Neural cell (in vitro differentiated cells): ENCODE data around the gene CIDEA. TPM values are rescaled to one million over a fixed set of nuclear protein-coding genes. Genes with fewer than 3 reads are reported as not detected.

Experiments
- H2AFZ ChIP-seq: fragments of 200-600, 300-800 bp; sonication (generic), shearing (Covaris generic); 2 replicates; pipeline ENCODE4 v1.6.0; 2014; ENCODE audit warnings: low read depth, mild to moderate bottlenecking, antibody characterized with exemption, low read length, moderate library complexity
- H3F3A ChIP-seq: fragments of 200-600 bp; shearing (Covaris generic); 2 replicates; pipeline ENCODE4 v1.6.1; 2016; ENCODE audit warnings: mild to moderate bottlenecking, moderate library complexity, mixed read lengths, antibody characterized with exemption, low read length; ENCODE audit not compliant: insufficient read depth, poor library complexity, severe bottlenecking
- H3K27ac ChIP-seq: fragments of 200-600, 300-800 bp; sonication (generic), shearing (Covaris generic); 2 replicates; pipeline ENCODE4 v1.5.1; 2014; ENCODE audit warnings: mild to moderate bottlenecking, low read length, moderate library complexity
- H3K27me3 ChIP-seq: fragments of 300-800, 200-600 bp; sonication (generic), shearing (Covaris generic); 2 replicates; pipeline ENCODE4 v1.6.0; 2014; ENCODE audit warnings: mild to moderate bottlenecking, low read depth, low read length, moderate library complexity; ENCODE audit not compliant: insufficient read depth
- H3K36me3 ChIP-seq: fragments of 300-800, 200-600 bp; sonication (generic), shearing (Covaris generic); 2 replicates; pipeline ENCODE4 v1.5.1; 2014; ENCODE audit warnings: mild to moderate bottlenecking, antibody characterized with exemption, low read length, moderate library complexity; ENCODE audit not compliant: insufficient read depth
- H3K4me2 ChIP-seq: fragments of 300-800, 200-600 bp; sonication (generic), shearing (Covaris generic); 2 replicates; pipeline ENCODE4 v1.6.0; 2014; ENCODE audit warnings: mild to moderate bottlenecking, low read length
- H3K4me3 ChIP-seq: fragments of 300-800, 200-600 bp; sonication (generic), shearing (Covaris generic); 2 replicates; pipeline ENCODE4 v1.5.1; 2014; ENCODE audit warnings: mild to moderate bottlenecking, low read length, moderate library complexity
- H3K79me2 ChIP-seq: fragments of 200-600 bp; shearing (Covaris generic); replicated peaks from 2 replicates; pipeline ENCODE4 v1.6.0; 2014; ENCODE audit warnings: mild to moderate bottlenecking, low read length, moderate library complexity; ENCODE audit not compliant: insufficient read depth
- H3K9ac ChIP-seq: fragments of 300-800, 200-600 bp; sonication (generic), shearing (Covaris generic); 2 replicates; pipeline ENCODE4 v1.6.1; 2016; ENCODE audit warnings: mild to moderate bottlenecking, low read length, mixed read lengths
- H3K9me2 ChIP-seq: fragments of 200-600 bp; shearing (Covaris generic); 2 replicates; pipeline ENCODE4 v1.6.1; 2016; ENCODE audit warnings: mild to moderate bottlenecking, low read length, mixed read lengths; ENCODE audit not compliant: insufficient read depth
- H3K9me3 ChIP-seq: fragments of 200-600, 300-800 bp; sonication (generic), shearing (Covaris generic); 2 replicates; pipeline ENCODE4 v1.6.1; 2016; ENCODE audit warnings: mild to moderate bottlenecking, mixed run types, low read length, moderate library complexity, mixed read lengths
- H4K20me1 ChIP-seq: fragments of 200-600 bp; shearing (Covaris generic); 2 replicates; pipeline ENCODE4 v1.6.1; 2016; ENCODE audit warnings: mild to moderate bottlenecking, mixed run types; ENCODE audit not compliant: insufficient read depth
- EP300 ChIP-seq: fragments of 450-650 bp; conservative IDR thresholded peaks from 2 replicates; pipeline ENCODE4 v1.6.1; 2014; ENCODE audit warnings: antibody characterized with exemption, mild to moderate bottlenecking, moderate library complexity; ENCODE audit not compliant: poor library complexity, severe bottlenecking
- EZH2 ChIP-seq: fragments of 200-600, 300-800 bp; shearing (Covaris generic), sonication (generic); IDR thresholded peaks from 2 replicates; pipeline ENCODE4 v1.6.1; 2014; ENCODE audit warnings: antibody characterized with exemption, low read length, borderline replicate concordance, mild to moderate bottlenecking; ENCODE audit not compliant: insufficient read depth, poor library complexity, severe bottlenecking
- MXI1 ChIP-seq: fragments of 450-650 bp; conservative IDR thresholded peaks from 2 replicates; pipeline ENCODE4 v1.6.1; 2014; ENCODE audit warnings: antibody characterized with exemption, mild to moderate bottlenecking; ENCODE audit not compliant: poor library complexity, severe bottlenecking
- POLR2AphosphoS5 ChIP-seq: IDR thresholded peaks from 2 replicates; pipeline ENCODE4 v1.6.1; 2012
- RAD21 ChIP-seq: fragments of 450-650 bp; conservative IDR thresholded peaks from 2 replicates; pipeline ENCODE4 v1.6.1; 2014; ENCODE audit warnings: antibody characterized with exemption, mild to moderate bottlenecking, moderate library complexity
- SMC3 ChIP-seq: fragments of 450-650 bp; conservative IDR thresholded peaks from 2 replicates; pipeline ENCODE4 v1.6.1; 2014; ENCODE audit warnings: antibody characterized with exemption, mild to moderate bottlenecking, moderate library complexity; ENCODE audit not compliant: poor library complexity
- TAF1 ChIP-seq: IDR thresholded peaks from 2 replicates; pipeline ENCODE4 v1.6.1; 2012; ENCODE audit warnings: low read depth
- polyA plus RNA-seq: library from polyadenylated mRNA; depleted of rRNA; stranded (reverse); fragments of >200 nt; gene quantifications from 2 replicates; pipeline ENCODE4 v1.2.3, GENCODE V29; 2014
- TF ChIP-seq, protein P1 (sequence below): fragments of 450-650 bp; IDR thresholded peaks from 2 replicates; pipeline ENCODE4 v1.5.1; 2014; ENCODE audit warnings: antibody characterized with exemption, mild to moderate bottlenecking, moderate library complexity; ENCODE audit not compliant: poor library complexity, severe bottlenecking
- TF ChIP-seq, protein P2 (sequence below): IDR thresholded peaks from 2 replicates; pipeline ENCODE4 v1.6.1; 2012; ENCODE audit warnings: borderline replicate concordance

Gene CIDEA
- polyA plus RNA-seq, 1 donor from 2014 or later: not detected

GRCh38 chr18:12253663-12254135 lies 462 bp upstream of the CIDEA start:
- Histone ChIP-seq H3K27ac (no peak overlapping the region), H3K4me2 (peak overlapping the region; percentile 15), H3K9ac (no peak overlapping the region), H3K27me3 (peaks cover 62% of the 10 kb centered on the region), H3K9me3 (no peaks in the 10 kb centered on the region), H4K20me1 (no peaks in the 10 kb centered on the region), H3K4me3 (peak overlapping the region; percentile 70), H2AFZ (no peak overlapping the region), H3K9me2 (no peaks in the 10 kb centered on the region), H3K36me3 (no peaks in the 10 kb centered on the region), H3F3A (no peaks in the 10 kb centered on the region), H3K79me2 (no peaks in the 10 kb centered on the region)
- no peak for TF ChIP-seq EZH2
- TF ChIP-seq MXI1: no peak
- no peak for TF ChIP-seq POLR2AphosphoS5
- no peak for TF ChIP-seq RAD21
- TF ChIP-seq EP300: no peak
- TF ChIP-seq, protein P1, sequence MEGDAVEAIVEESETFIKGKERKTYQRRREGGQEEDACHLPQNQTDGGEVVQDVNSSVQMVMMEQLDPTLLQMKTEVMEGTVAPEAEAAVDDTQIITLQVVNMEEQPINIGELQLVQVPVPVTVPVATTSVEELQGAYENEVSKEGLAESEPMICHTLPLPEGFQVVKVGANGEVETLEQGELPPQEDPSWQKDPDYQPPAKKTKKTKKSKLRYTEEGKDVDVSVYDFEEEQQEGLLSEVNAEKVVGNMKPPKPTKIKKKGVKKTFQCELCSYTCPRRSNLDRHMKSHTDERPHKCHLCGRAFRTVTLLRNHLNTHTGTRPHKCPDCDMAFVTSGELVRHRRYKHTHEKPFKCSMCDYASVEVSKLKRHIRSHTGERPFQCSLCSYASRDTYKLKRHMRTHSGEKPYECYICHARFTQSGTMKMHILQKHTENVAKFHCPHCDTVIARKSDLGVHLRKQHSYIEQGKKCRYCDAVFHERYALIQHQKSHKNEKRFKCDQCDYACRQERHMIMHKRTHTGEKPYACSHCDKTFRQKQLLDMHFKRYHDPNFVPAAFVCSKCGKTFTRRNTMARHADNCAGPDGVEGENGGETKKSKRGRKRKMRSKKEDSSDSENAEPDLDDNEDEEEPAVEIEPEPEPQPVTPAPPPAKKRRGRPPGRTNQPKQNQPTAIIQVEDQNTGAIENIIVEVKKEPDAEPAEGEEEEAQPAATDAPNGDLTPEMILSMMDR: no peak
- TF ChIP-seq SMC3: no peak
- TF ChIP-seq TAF1: no peak
- TF ChIP-seq, protein P2, sequence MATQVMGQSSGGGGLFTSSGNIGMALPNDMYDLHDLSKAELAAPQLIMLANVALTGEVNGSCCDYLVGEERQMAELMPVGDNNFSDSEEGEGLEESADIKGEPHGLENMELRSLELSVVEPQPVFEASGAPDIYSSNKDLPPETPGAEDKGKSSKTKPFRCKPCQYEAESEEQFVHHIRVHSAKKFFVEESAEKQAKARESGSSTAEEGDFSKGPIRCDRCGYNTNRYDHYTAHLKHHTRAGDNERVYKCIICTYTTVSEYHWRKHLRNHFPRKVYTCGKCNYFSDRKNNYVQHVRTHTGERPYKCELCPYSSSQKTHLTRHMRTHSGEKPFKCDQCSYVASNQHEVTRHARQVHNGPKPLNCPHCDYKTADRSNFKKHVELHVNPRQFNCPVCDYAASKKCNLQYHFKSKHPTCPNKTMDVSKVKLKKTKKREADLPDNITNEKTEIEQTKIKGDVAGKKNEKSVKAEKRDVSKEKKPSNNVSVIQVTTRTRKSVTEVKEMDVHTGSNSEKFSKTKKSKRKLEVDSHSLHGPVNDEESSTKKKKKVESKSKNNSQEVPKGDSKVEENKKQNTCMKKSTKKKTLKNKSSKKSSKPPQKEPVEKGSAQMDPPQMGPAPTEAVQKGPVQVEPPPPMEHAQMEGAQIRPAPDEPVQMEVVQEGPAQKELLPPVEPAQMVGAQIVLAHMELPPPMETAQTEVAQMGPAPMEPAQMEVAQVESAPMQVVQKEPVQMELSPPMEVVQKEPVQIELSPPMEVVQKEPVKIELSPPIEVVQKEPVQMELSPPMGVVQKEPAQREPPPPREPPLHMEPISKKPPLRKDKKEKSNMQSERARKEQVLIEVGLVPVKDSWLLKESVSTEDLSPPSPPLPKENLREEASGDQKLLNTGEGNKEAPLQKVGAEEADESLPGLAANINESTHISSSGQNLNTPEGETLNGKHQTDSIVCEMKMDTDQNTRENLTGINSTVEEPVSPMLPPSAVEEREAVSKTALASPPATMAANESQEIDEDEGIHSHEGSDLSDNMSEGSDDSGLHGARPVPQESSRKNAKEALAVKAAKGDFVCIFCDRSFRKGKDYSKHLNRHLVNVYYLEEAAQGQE: no peak

DNA sequence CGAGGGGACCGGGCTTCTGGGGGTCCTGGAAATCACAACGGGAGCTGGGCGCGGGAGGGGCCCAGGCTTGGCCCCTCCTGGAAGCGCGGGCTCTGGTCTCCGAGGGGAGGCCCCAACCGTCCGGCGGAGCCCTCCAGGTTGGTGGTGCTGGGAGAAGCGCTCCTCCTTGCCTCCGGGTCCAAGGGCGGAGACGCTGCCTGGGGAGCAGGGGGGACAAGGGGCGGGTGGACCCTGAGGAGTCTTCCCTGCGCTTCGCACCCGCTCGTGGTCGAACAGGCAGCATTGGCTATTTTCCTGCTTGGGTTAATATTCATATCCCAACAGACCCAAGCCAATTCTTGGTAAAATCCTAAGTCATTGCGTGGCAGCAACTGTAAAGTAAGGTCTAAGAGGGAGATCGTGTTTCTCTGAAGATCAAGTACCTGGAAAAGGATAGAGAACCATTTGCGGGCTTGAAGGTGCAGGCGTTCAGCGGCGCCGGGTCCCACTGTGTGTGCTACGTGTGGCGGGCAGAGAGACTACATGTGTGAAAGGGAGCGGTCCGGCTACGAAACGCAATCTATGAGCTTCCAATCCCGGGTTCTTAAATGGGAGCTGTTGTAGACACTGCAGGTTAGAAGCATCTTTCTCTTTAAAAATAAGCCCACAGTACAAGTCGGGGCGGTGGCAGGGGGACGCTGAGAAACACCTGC lies 805 bp downstream of the CIDEA start:
- Histone ChIP-seq H3K4me3 (peak overlapping the region; percentile 70), H3K9ac (no peak overlapping the region), H3K27me3 (peaks cover 62% of the 10 kb centered on the region), H3K9me2 (no peaks in the 10 kb centered on the region), H3K36me3 (no peaks in the 10 kb centered on the region), H3K27ac (no peak overlapping the region), H3K79me2 (no peaks in the 10 kb centered on the region), H3F3A (no peaks in the 10 kb centered on the region), H2AFZ (no peak overlapping the region), H3K9me3 (no peaks in the 10 kb centered on the region), H3K4me2 (no peak overlapping the region), H4K20me1 (no peaks in the 10 kb centered on the region)
- TF ChIP-seq POLR2AphosphoS5 (no peak), EP300 (no peak), SMC3 (no peak), EZH2 (no peak), MXI1 (no peak), TAF1 (no peak), RAD21 (no peak)
- TF ChIP-seq, protein P1: no peak
- TF ChIP-seq, protein P2: no peak
